Fibroblast of pulmonary artery (primary cell): ENCODE measurements around the gene KCNQ5.

Experiments
- DNase-seq: peaks from one replicate; pipeline ENCODE4 v3.0.0-alpha.2; 2010; ENCODE audit warnings: low read depth
- H3K4me3 ChIP-seq: replicated peaks from 2 replicates; pipeline ENCODE4 v1.5.1; 2011; ENCODE audit warnings: low read depth, mild to moderate bottlenecking, control low read depth, low read length, moderate library complexity
- TF ChIP-seq, protein P1 (sequence below): IDR thresholded peaks from 2 replicates; pipeline ENCODE4 v1.5.1; 2011; ENCODE audit warnings: mild to moderate bottlenecking, control low read depth, low read length, inconsistent platforms; ENCODE audit errors: missing control alignments

Gene KCNQ5

DNA sequence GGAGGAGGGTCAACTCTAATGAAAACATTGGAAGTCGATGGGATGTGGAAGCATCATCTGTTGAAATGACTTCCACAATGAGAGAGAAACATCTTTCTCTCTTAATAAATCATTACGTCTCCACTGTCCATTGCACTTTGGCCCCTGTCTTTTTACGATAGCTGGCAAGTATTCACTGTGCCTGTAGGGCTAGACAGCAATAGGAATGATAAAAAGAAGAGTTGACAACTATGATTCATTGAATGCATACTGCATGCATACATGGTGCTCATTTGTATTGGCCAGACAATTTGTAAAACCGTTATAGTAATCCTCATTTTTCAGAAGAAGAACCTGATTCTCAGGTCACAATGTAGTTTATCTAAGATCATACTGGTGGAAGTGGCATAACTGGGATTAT is 220.3 kb downstream of the KCNQ5 start:
- DNase-seq, result no peak
- H3K4me3 ChIP-seq, result no peak overlapping the region
- TF ChIP-seq, protein P1, sequence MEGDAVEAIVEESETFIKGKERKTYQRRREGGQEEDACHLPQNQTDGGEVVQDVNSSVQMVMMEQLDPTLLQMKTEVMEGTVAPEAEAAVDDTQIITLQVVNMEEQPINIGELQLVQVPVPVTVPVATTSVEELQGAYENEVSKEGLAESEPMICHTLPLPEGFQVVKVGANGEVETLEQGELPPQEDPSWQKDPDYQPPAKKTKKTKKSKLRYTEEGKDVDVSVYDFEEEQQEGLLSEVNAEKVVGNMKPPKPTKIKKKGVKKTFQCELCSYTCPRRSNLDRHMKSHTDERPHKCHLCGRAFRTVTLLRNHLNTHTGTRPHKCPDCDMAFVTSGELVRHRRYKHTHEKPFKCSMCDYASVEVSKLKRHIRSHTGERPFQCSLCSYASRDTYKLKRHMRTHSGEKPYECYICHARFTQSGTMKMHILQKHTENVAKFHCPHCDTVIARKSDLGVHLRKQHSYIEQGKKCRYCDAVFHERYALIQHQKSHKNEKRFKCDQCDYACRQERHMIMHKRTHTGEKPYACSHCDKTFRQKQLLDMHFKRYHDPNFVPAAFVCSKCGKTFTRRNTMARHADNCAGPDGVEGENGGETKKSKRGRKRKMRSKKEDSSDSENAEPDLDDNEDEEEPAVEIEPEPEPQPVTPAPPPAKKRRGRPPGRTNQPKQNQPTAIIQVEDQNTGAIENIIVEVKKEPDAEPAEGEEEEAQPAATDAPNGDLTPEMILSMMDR, result no peak

DNA sequence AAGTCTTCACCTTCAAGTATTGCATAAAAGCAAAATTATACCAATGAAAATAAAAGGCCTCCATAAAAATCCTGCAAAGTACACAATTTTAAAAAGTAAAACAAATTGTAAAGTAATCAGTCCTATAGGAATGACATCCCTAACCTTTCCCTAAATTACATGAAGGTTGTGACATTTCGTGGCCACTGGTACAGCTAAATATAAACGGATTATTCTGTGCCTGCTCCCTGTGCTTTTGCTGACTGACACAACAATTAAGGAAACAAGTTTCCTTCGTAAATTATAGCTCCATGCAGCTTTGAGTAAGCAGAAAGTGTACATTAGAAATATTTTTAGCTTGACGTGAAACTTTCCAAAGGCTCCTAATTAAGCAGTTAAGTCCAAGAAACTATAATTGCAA is 222.8 kb downstream of the KCNQ5 start:
- H3K4me3 ChIP-seq, result no peak overlapping the region
- TF ChIP-seq, protein P1, result no peak
- no peak for DNase-seq

DNA sequence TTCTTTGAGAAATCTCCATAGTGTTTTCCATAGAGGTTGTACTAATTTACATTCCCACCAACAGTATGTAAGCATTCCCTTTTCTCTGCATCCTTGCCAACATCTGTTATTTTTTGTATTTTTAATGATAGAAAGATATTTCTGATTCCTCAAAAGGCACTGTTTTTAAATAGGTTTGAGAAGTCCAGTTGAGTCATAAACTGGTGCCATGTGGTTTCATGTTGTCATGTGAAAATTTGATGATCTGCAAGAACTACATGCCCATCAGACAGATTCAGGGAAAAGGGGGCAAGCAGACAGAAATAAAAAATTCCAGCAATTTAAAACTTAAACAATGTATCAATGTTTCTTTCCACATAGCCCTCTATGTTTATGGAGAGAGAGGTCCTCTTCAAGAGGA is 227.5 kb downstream of the KCNQ5 start:
- no peak overlapping the region for H3K4me3 ChIP-seq
- DNase-seq, result no peak
- TF ChIP-seq, protein P1, result no peak

DNA sequence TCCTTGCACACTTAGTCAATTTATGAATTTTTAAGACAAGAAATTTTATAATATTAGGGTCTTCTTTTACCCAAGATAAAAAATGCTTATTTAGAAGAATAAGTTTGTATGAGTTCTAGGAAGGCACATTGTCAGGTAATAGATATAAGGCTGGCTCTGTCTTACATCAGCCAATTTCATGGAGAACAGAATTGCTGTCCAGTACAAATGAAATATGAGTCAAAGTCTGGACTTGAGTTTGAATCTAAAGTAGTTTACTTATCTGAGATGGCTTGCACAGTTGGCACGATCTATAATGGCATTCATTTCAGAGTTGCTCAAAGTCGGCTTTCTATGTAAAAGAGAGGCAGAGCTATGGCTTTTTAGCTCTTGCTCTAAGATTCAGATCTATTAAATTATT is 228.2 kb downstream of the KCNQ5 start:
- no peak overlapping the region for H3K4me3 ChIP-seq
- TF ChIP-seq, protein P1, result no peak

DNA sequence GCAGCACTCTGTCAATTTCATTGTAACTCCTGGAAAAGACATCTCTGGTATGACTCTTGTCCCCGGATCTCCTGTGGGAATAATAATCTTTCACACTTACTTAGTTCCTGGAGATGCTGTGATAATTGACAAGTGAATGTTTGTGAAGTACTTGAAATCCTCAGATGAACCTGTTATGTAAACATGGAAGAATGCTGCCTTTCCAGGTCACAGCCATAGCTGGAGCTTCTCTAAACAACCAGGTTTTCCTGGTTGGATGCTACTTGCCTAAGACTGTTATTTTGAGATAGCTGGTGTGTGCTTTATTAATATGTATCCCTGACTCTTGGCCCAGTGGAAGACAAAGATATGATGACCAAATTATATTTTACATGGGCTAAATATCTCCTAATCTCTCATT is 228.6 kb downstream of the KCNQ5 start:
- DNase-seq, result no peak
- no peak overlapping the region for H3K4me3 ChIP-seq
- TF ChIP-seq, protein P1, result no peak

More for the DNA sequence above, 228.2 kb downstream of the KCNQ5 start:
- no peak for DNase-seq

DNA sequence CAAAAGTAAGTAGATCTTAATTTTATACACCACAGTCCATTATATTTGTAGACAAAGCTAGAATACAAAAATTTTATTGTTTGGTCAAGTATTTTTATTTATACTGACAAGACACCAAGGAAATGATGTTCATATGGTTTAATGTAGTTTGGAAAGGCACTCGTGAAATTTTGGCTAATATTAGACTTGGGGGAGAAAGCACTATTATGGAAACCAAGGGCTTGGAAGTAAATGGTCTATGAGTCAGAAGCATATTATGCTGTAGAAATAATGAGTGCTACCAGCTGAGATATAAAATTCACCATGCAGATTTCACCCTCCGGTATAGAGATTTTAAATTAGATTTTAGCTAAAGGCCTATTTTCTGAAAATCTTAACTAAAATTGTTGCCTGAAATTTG is 233.6 kb downstream of the KCNQ5 start:
- DNase-seq, result no peak
- TF ChIP-seq, protein P1, result no peak

DNA sequence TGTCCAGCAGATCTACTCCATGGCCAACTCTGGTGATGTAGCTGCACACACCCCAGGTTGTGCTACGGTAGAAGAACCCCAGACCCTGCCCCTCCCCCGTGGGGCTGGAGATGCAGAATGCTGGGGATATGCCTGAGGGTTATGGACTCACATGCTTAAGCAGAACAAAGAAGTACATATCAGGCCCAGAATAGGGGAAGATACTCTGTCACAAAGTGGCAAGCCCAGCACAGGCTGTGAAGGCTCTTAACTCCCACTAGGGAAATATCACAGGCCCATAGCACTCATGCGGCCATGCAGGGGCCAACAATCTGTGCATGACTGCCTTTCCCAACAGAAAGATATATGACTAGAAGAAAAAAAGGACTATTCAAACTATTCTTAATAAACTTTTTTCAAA is 234.9 kb downstream of the KCNQ5 start:
- no peak for DNase-seq
- no peak overlapping the region for H3K4me3 ChIP-seq
- TF ChIP-seq, protein P1, result no peak

More for the DNA sequence above, 233.6 kb downstream of the KCNQ5 start:
- H3K4me3 ChIP-seq, result no peak overlapping the region
